HK-2 (cell line): ENCODE data around the gene MYRF.

ENCODE experiments used
- DNase-seq: peaks from one replicate; pipeline ENCODE4 v3.0.0-alpha.2; 2018; ENCODE audit not compliant: unreplicated experiment

The MYRF gene

GRCh38 chr11:61795459-61795858 is 43.0 kb downstream of the MYRF start:
- DNase-seq, result no peak

- DNase-seq, result no peak
Measured at GRCh38 chr11:61795876-61796526, 43.6 kb downstream of the MYRF start.

GRCh38 chr11:61797263-61797944 is 45.0 kb downstream of the MYRF start:
- DNase-seq, result peak; percentile 37

- DNase-seq, result no peak
Measured at GRCh38 chr11:61799665-61800284, 47.3 kb downstream of the MYRF start.

GRCh38 chr11:61800331-61801281 is 48.2 kb downstream of the MYRF start:
- DNase-seq, result no peak

GRCh38 chr11:61802605-61803004 is 50.2 kb downstream of the MYRF start:
- DNase-seq, result no peak

GRCh38 chr11:61803889-61804647 is 51.6 kb downstream of the MYRF start:
- DNase-seq, result no peak

- DNase-seq, result no peak
Measured at GRCh38 chr11:61805146-61805545, 52.7 kb downstream of the MYRF start.

GRCh38 chr11:61806785-61807184 is 54.3 kb downstream of the MYRF start:
- DNase-seq, result no peak

GRCh38 chr11:61810671-61811175 is 58.3 kb downstream of the MYRF start:
- DNase-seq, result no peak

- no peak for DNase-seq
Measured at GRCh38 chr11:61811831-61812230, 59.4 kb downstream of the MYRF start.

GRCh38 chr11:61812736-61813411 is 60.4 kb downstream of the MYRF start:
- no peak for DNase-seq

GRCh38 chr11:61814247-61814957 is 62.0 kb downstream of the MYRF start:
- DNase-seq, result peak; percentile 29

- DNase-seq, result peak; percentile 95
Measured at GRCh38 chr11:61814958-61815789, 62.7 kb downstream of the MYRF start.

- peak; percentile 79 for DNase-seq
Measured at GRCh38 chr11:61815790-61816735, 63.6 kb downstream of the MYRF start.

- peak; percentile 93 for DNase-seq
Measured at GRCh38 chr11:61816736-61817455, 64.5 kb downstream of the MYRF start, which contains the start of gene FADS1. FADS1 (minus strand) TSS chr11:61817003; CDS start chr11:61816929, 74 bp downstream.
